ENCODE results near the gene LAMTOR2. TPM values are rescaled to one million over a fixed set of nuclear protein-coding genes. Genes with fewer than 3 reads are reported as not detected.

Gene LAMTOR2
- total and polyA plus RNA-seq, 2 of the 8 experiments (the other 6 are each of a cell fraction or from before 2014, with no cell fraction given) = 54.7 to 122 TPM

DNA sequence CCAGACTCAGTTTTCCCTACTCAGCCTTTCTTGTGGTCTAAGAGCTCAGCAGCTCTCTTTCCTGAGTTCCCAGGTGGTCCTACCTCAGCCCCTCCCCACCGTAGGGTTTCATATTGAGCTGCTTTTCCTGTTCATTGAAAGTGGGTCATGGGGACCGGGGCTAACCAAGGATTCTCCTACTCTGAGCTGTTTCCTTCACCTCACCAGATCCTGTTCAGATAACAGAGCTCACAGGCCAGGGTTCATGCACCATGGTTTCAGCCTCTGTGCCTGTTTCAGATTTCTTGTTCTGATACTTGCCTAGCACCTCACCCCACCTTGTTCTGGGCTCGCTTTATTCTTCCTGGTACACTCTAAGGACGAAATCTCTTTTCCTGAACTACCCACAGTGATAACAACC, 9.5 kb upstream of the LAMTOR2 start:
- Histone ChIP-seq H3K27ac (ENCODE audit: low read depth, low read length) (no peak overlapping the region), H3K4me1 (replicated peaks in 1 of 4; ENCODE audit: control insufficient read depth in 3 of 4, insufficient read depth in 4 of 4, low read length in 3 of 4) (no peaks in the 10 kb centered on the region), H3K23me2 (ENCODE audit: low read depth, low read length) (no peaks in the 10 kb centered on the region), H2BK15ac (ENCODE audit: low read length) (no peak overlapping the region), H3K4ac (replicated peaks; ENCODE audit: insufficient read length, low read depth, low read length) (no peak overlapping the region), H3K79me1 (ENCODE audit: low read depth, low read length) (peaks cover 1% of the 10 kb centered on the region; the same call in 1 of the 2 replicates), H2BK20ac (ENCODE audit: low read length) (no peak overlapping the region), H2BK12ac (ENCODE audit: low read depth, low read length) (no peak overlapping the region), H2BK120ac (replicated peaks; ENCODE audit: low read depth, low read length) (no peak overlapping the region), H3K4me3 (ENCODE audit: extremely low read depth in 1 of 4, insufficient read depth in 2 of 4, low read depth in 3 of 4, low read length in 4 of 4) (no peak overlapping the region), H4K8ac (ENCODE audit: extremely low read depth, insufficient read depth, low read length) (no peak overlapping the region), H3K56ac (replicated peaks; ENCODE audit: insufficient read length, low read depth, low read length) (no peak overlapping the region), H4K20me1 (replicated peaks in 1 of 2; ENCODE audit: control insufficient read depth in 1 of 2, insufficient read depth in 2 of 2, low read length in 2 of 2) (peaks cover 0 to 2% of the 10 kb centered on the region in 2 experiments), H3K14ac (ENCODE audit: insufficient read length) (no peak overlapping the region), H3K79me2 (ENCODE audit: control insufficient read depth in 1 of 2, insufficient read depth in 2 of 2, low read length in 2 of 2) (no peaks in the 10 kb centered on the region), H3K36me3 (ENCODE audit: control insufficient read depth in 2 of 4, insufficient read depth in 4 of 4, low read length in 3 of 4) (peaks cover 13 to 49% (median 41%) of the 10 kb centered on the region in 4 experiments; a peak in 7 of 8 replicates), H3K9ac (replicated peaks in 1 of 4; ENCODE audit: extremely low read depth in 1 of 4, low read depth in 3 of 4, low read length in 3 of 4) (peak overlapping the region in 1 of 4 experiments; percentile 11; a peak in 1 of 7 replicates), H3K18ac (ENCODE audit: extremely low read depth, low read length) (no peak overlapping the region), H3K27me3 (replicated peaks in 1 of 4; ENCODE audit: control insufficient read depth in 3 of 4, extremely low read depth in 1 of 4, insufficient read depth in 3 of 4, low read length in 3 of 4) (no peaks in the 10 kb centered on the region), H2AFZ (ENCODE audit: low read length) (no peak overlapping the region), H3K9me3 (ENCODE audit: insufficient read depth in 2 of 2, low read depth in 1 of 2, low read length in 1 of 2) (no peaks in the 10 kb centered on the region), H2BK5ac (ENCODE audit: low read depth, low read length) (no peak overlapping the region), H3K4me2 (ENCODE audit: insufficient read depth in 1 of 2, low read depth in 2 of 2, low read length in 2 of 2) (no peak overlapping the region), H4K5ac (ENCODE audit: insufficient read length, low read depth, low read length) (no peak overlapping the region), H4K91ac (replicated peaks; ENCODE audit: insufficient read length, low read length) (no peak overlapping the region), H2AK5ac (ENCODE audit: low read depth, low read length) (no peak overlapping the region), H3K23ac (ENCODE audit: insufficient read length) (no peak overlapping the region)
- POLR2A ChIA-PET (ENCODE audit: partially characterized antibody) = interaction anchor here (0.5 to 1.4 kb wide), 5 partner anchors 12 to 122 kb away, joined by 3 to 5 read pairs (median 4); no protein-coding TSS in a partner anchor
- WGBS, 2 experiments (ENCODE audit: extremely low coverage in 1 of 2, insufficient coverage in 1 of 2, insufficient read length in 1 of 2, insufficient replicate concordance in 2 of 2, low coverage in 1 of 2, low lambda C conversion rate in 2 of 2, missing lambda C conversion rate in 1 of 2) = 90% methylated on average over 4 of the region's 4 CpGs; no CpG with 5 or more reads in 1 of the 2 experiments
- CTCF ChIA-PET (ENCODE audit: partially characterized antibody) = interaction anchor here (0.6 to 12.9 kb wide), 8 partner anchors 12 to 107 kb away, joined by 3 to 139 read pairs (median 3); partner anchors contain the start of gene RAB25
- DNase-seq (ENCODE audit: low read depth in 1 of 2, low spot score in 2 of 2) (no peak), FAIRE-seq (no peak)
- TF ChIP-seq HDAC2 (IDR thresholded peaks at IDR 0.05; ENCODE audit: borderline replicate concordance in 1 of 2, low read depth in 2 of 2, low read length in 2 of 2) = no peak
- TF ChIP-seq RFX5 (IDR thresholded peaks at IDR 0.05; ENCODE audit: borderline replicate concordance, low read depth, low read length) = no peak
- TF ChIP-seq SIX5 (IDR thresholded peaks at IDR 0.05; ENCODE audit: low read depth, low read length) = no peak
- no peak for TF ChIP-seq EGR1 (IDR thresholded peaks at IDR 0.05; ENCODE audit: borderline replicate concordance, low read depth, low read length)
- no peak for TF ChIP-seq CHD2 (IDR thresholded peaks at IDR 0.05; ENCODE audit: low read length)
- no peak for TF ChIP-seq SP4 (IDR thresholded peaks at IDR 0.05; ENCODE audit: low read length)
- no peak for TF ChIP-seq RNF2 (IDR thresholded peaks at IDR 0.05; ENCODE audit: borderline replicate concordance, low read depth, low read length, missing control alignments, poor library complexity, severe bottlenecking)
- no peak for TF ChIP-seq NANOG (IDR thresholded peaks at IDR 0.05; ENCODE audit: insufficient read depth, low read depth, low read length, poor library complexity, severe bottlenecking)
- TF ChIP-seq BRCA1 (IDR thresholded peaks at IDR 0.05; ENCODE audit: low read depth, low read length) = no peak
- TF ChIP-seq EZH2 (IDR thresholded peaks at IDR 0.05; ENCODE audit: low read depth, low read length, severe bottlenecking) = no peak
- no peak for TF ChIP-seq GTF2F1 (IDR thresholded peaks at IDR 0.05; ENCODE audit: borderline replicate concordance, low read depth, low read length)
- no peak for TF ChIP-seq CTBP2 (IDR thresholded peaks at IDR 0.05; ENCODE audit: borderline replicate concordance, insufficient read depth, insufficient read length, low read length)
- TF ChIP-seq MAX (IDR thresholded peaks at IDR 0.05) = no peak
